B cell (primary cell): ENCODE data around the gene RENBP. TPM values are rescaled to one million over a fixed set of nuclear protein-coding genes. Genes with fewer than 3 reads are reported as not detected.

Source experiments
- ATAC-seq: fragments of 200-7000 bp; cut with Tn5 transposase; one replicate; pipeline ENCODE4 v1.10.0; 2021; ENCODE audit warnings: low read depth, mild to moderate bottlenecking, moderate number of reproducible peaks, moderate library complexity
- CTCF ChIA-PET: fragments of 350-600 bp; sonication (Branson Sonifier 250); formaldehyde crosslinking; loops from one replicate; lab custom pipeline; 2021; ENCODE audit warnings: antibody characterized with exemption, inconsistent platforms; lab: Charles Lee
- POLR2A ChIA-PET: fragments of 350-600 bp; sonication (Branson Sonifier 250); formaldehyde crosslinking; loops from one replicate; lab custom pipeline; 2021; ENCODE audit warnings: antibody characterized with exemption; lab: Charles Lee
- DNase-seq: peaks from one replicate; pipeline ENCODE4 v3.0.0; 2013
- H2AFZ ChIP-seq: 2 replicates; pipeline ENCODE4 v1.6.1; 2012; ENCODE audit warnings: mild to moderate bottlenecking, low read depth, low read length; ENCODE audit not compliant: insufficient read depth, poor library complexity, severe bottlenecking
- H3K27ac ChIP-seq, 2 donors: 1 replicate in 1 of 2; 2 replicates in 1 of 2; pipeline ENCODE4 v1.5.1; 2012 to 2013; ENCODE audit warnings: low read length in 2 of 2, mild to moderate bottlenecking in 2 of 2, moderate library complexity in 1 of 2
- H3K27me3 ChIP-seq, 4 experiments: fragments of 200-600 bp in 1 of 4; sonication (generic) in 1 of 4; replicated peaks in 1 of 4; 1 replicate in 2 of 4; 2 replicates in 2 of 4; pipeline versions ENCODE4 v1.6.1 to v1.7.0; 2013 to 2016; ENCODE audit warnings: low read length in 3 of 4, mild to moderate bottlenecking in 2 of 4, mixed read lengths in 1 of 4, moderate library complexity in 1 of 4; ENCODE audit not compliant: insufficient read depth in 4 of 4, control insufficient read depth in 3 of 4; ENCODE audit errors: control extremely low read depth in 1 of 4
- H3K36me3 ChIP-seq, 2 experiments: replicated peaks in 1 of 2; 1 replicate in 1 of 2; 2 replicates in 1 of 2; pipeline versions ENCODE4 v1.6.1 to v1.7.1; 2013; ENCODE audit warnings: low read length in 1 of 2; ENCODE audit not compliant: insufficient read depth in 2 of 2, control insufficient read depth in 1 of 2; ENCODE audit errors: control extremely low read depth in 1 of 2, extremely low read depth in 1 of 2
- H3K4me1 ChIP-seq, 2 donors: fragments of 200-600 bp in 1 of 2; sonication (generic) in 1 of 2; 1 replicate in 1 of 2; 2 replicates in 1 of 2; pipeline versions ENCODE4 v1.5.1 to v1.6.1; 2013 to 2017; ENCODE audit warnings: low read length in 2 of 2; ENCODE audit not compliant: control insufficient read depth in 2 of 2, insufficient read depth in 2 of 2
- H3K4me2 ChIP-seq: replicated peaks from 2 replicates; pipeline ENCODE3; 2012; ENCODE audit warnings: mild to moderate bottlenecking, low read depth, low read length; ENCODE audit not compliant: poor library complexity, severe bottlenecking
- H3K4me3 ChIP-seq, 5 experiments: fragments of 200-600 bp in 1 of 5; sonication (generic) in 1 of 5; 1 replicate in 3 of 5; 2 replicates in 2 of 5; pipeline versions ENCODE4 v1.5.1 to v1.7.0; 2011 to 2016; ENCODE audit warnings: low read length in 4 of 5, mild to moderate bottlenecking in 4 of 5, low read depth in 2 of 5, control low read depth in 1 of 5, moderate library complexity in 1 of 5; ENCODE audit not compliant: insufficient read depth in 1 of 5; ENCODE audit errors: control extremely low read depth in 1 of 5, extremely low read depth in 1 of 5
- H3K79me2 ChIP-seq: fragments of 200-600 bp; sonication (generic); one replicate; pipeline ENCODE4 v1.6.0; 2016; ENCODE audit warnings: low read length; ENCODE audit not compliant: control insufficient read depth, insufficient read depth
- H3K9ac ChIP-seq: fragments of 200-600 bp; sonication (generic); 2 replicates; pipeline ENCODE4 v1.6.1; 2017; ENCODE audit warnings: mild to moderate bottlenecking, low read length, moderate library complexity
- H3K9me3 ChIP-seq, 3 donors: one replicate each; pipeline versions ENCODE4 v1.6.1 to v1.7.1; 2013; ENCODE audit warnings: low read length in 2 of 3; ENCODE audit not compliant: control insufficient read depth in 2 of 3, insufficient read depth in 1 of 3; ENCODE audit errors: control extremely low read depth in 1 of 3
- H4K20me1 ChIP-seq: 2 replicates; pipeline ENCODE4 v1.6.0; 2012; ENCODE audit warnings: mild to moderate bottlenecking, low read length; ENCODE audit not compliant: insufficient read depth, control insufficient read depth, poor library complexity, severe bottlenecking
- H3K27ac Mint-ChIP-seq: one replicate; pipeline ENCODE4 v1.8.0; 2021; ENCODE audit warnings: mixed read lengths
- H3K27me3 Mint-ChIP-seq: one replicate; pipeline ENCODE4 v1.8.0; 2021; ENCODE audit warnings: mixed read lengths
- H3K4me1 Mint-ChIP-seq: one replicate; pipeline ENCODE4 v1.8.0; 2021; ENCODE audit warnings: mixed read lengths
- H3K4me3 Mint-ChIP-seq: one replicate; pipeline ENCODE4 v1.8.0; 2021; ENCODE audit warnings: mixed read lengths
- H3K9me3 Mint-ChIP-seq: one replicate; pipeline ENCODE4 v1.8.0; 2022; ENCODE audit warnings: mixed read lengths; ENCODE audit not compliant: insufficient read depth
- CTCF ChIP-seq: fragments of 200-600 bp; IDR thresholded peaks from one replicate; pipeline ENCODE4 v1.8.0; 2022; ENCODE audit warnings: antibody characterized with exemption, mild to moderate bottlenecking
- EZH2 ChIP-seq: IDR thresholded peaks from 2 replicates; pipeline ENCODE4 v1.6.1; 2012; ENCODE audit warnings: borderline replicate concordance, low read depth, mild to moderate bottlenecking, moderate library complexity, low read length; ENCODE audit not compliant: insufficient read depth, poor library complexity, severe bottlenecking
- WGBS: methylation state at CpG from one replicate; pipeline ENCODE4 v1.1.5; 2013; ENCODE audit warnings: missing lambda C conversion rate; ENCODE audit not compliant: insufficient coverage; 5-methylcytosine and 5-hydroxymethylcytosine counted together
- intact Hi-C: fragments of 100-400 bp; cut with micrococcal nuclease; formaldehyde crosslinking; loops from one replicate; pipeline ENCODE4 v1.10.0; 2022
- polyA plus RNA-seq: library from polyadenylated mRNA; depleted of rRNA; stranded (reverse); fragments of >200 nt; gene quantifications from 2 replicates; pipeline ENCODE4 v1.2.3, GENCODE V29; 2012
- total RNA-seq, 2 donors: library from RNA; stranded (reverse); fragments of 120-200 nt in 1 of 2; gene quantifications; 1 replicate in 1 of 2; 2 replicates in 1 of 2; pipeline versions ENCODE4 v1.2.3 to v1.2.4, GENCODE V29; 2013 to 2022

Gene RENBP
- total and polyA plus RNA-seq, 2 donors (not counting 1 experiment from before 2014, with no cell fraction given), result 30.6 to 39.2 TPM

DNA sequence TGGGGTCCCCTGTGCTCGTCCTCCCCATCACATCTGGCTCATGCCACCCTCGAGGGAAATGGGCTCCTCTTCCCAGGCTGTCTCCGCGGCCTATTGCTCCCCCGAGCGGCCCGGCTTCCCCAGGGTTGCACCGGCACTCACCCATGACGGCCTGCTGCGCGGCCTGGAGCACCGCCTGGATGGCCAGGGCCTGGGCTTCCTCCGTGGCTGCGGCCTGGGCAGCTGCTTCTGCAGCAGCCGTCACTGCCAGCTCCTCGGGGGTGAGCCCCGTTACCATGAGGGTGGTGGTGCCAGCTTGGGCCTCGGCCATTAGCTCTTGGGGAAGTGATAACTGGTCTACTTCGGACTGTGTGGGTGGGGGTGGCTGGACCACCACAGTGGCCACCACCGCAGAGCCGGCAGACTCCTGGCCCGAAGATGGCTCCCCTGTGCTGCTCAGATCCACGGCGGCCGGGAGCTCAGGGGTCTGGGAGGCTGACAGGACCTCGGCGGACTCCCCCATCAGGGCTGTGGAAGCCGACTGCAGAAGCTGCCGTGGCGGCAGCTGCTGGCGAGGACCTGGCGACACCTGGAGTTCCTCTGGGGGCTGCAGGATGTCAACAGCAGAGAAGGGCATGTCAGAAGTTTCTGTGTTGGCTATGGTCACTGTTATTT, 8.1 kb upstream of the RENBP start:
- Mint-ChIP-seq H3K27me3 (no peaks in the 10 kb centered on the region), H3K9me3 (no peaks in the 10 kb centered on the region), H3K27ac (no peak overlapping the region), H3K4me3 (no peak overlapping the region), H3K4me1 (peaks cover 3% of the 10 kb centered on the region)
- H3K9me3 ChIP-seq, result no peaks in the 10 kb centered on the region
- ATAC-seq, result no peak
- no peak overlapping the region for H3K4me2 ChIP-seq
- H3K27ac ChIP-seq, result no peak overlapping the region
- peaks cover 0 to 8% of the 10 kb centered on the region in 2 donors for H3K4me1 ChIP-seq
- no peak overlapping the region for H3K9ac ChIP-seq
- 97% methylated on average over 22 of the region's 32 CpGs for WGBS
- no peaks in the 10 kb centered on the region for H3K79me2 ChIP-seq
- H3K27me3 ChIP-seq, result no peaks in the 10 kb centered on the region
- H4K20me1 ChIP-seq, result no peaks in the 10 kb centered on the region
- no peak overlapping the region for H3K4me3 ChIP-seq
- intact Hi-C loops, result no loop called here
- no peak overlapping the region for H2AFZ ChIP-seq
- ChIA-PET CTCF (interaction anchor here (0.9 to 15.4 kb wide), 7 partner anchors 8 to 189 kb away, joined by 3 to 325 read pairs (median 3); partner anchors contain the start of genes ARHGAP4, PLXNB3 and RENBP), POLR2A (interaction anchor here (2.1 kb wide), 1 partner anchor 29 kb away, joined by 4 read pairs; no protein-coding TSS in a partner anchor)
- peaks cover 0 to 61% of the 10 kb centered on the region in 2 experiments for H3K36me3 ChIP-seq
- TF ChIP-seq CTCF, result no peak
- no peak for TF ChIP-seq EZH2
- no peak for DNase-seq
